H1 (cell line): Measurements from ENCODE around the gene MORF4L1. TPM values are rescaled to one million over a fixed set of nuclear protein-coding genes. Genes with fewer than 3 reads are reported as not detected.

Experiments used
- CTCF ChIA-PET: fragments of 300-600 bp; sonication (Branson Sonifier 250); formaldehyde crosslinking; loops from one replicate; lab custom pipeline; 2021; ENCODE audit not compliant: partially characterized antibody; lab: Charles Lee
- POLR2A ChIA-PET: fragments of 300-600 bp; sonication (Branson Sonifier 250); formaldehyde crosslinking; loops from one replicate; lab custom pipeline; 2021; ENCODE audit warnings: inconsistent platforms; ENCODE audit not compliant: partially characterized antibody; lab: Charles Lee
- DNase-seq, 2 experiments: peaks; one replicate each; pipeline versions ENCODE4 v3.0.0 to v3.0.0-alpha.2; 2010 to 2022; ENCODE audit warnings: low spot score in 2 of 2, low read depth in 1 of 2, mixed read lengths in 1 of 2
- FAIRE-seq: peaks from 2 replicates; lab custom pipeline; 2011; peaks lifted over from hg19 to GRCh38; lab: Jason Lieb, UNC
- H2AFZ ChIP-seq: 2 replicates; pipeline ENCODE4 v1.8.1; 2012; ENCODE audit warnings: low read length, inconsistent platforms
- H2AK5ac ChIP-seq: 2 replicates; pipeline ENCODE4 v1.6.1; 2013; ENCODE audit warnings: low read depth, low read length
- H2BK120ac ChIP-seq: replicated peaks from 2 replicates; pipeline ENCODE3; 2013; ENCODE audit warnings: low read depth, low read length, inconsistent platforms
- H2BK12ac ChIP-seq: 2 replicates; pipeline ENCODE4 v1.6.1; 2013; ENCODE audit warnings: low read depth, low read length
- H2BK15ac ChIP-seq: 2 replicates; pipeline ENCODE4 v1.6.1; 2013; ENCODE audit warnings: low read length
- H2BK20ac ChIP-seq: 2 replicates; pipeline ENCODE4 v1.6.1; 2013; ENCODE audit warnings: low read length
- H2BK5ac ChIP-seq: 2 replicates; pipeline ENCODE4 v1.6.1; 2013; ENCODE audit warnings: low read depth, low read length
- H3K14ac ChIP-seq: 2 replicates; pipeline ENCODE4 v1.6.1; 2013; ENCODE audit warnings: inconsistent platforms; ENCODE audit not compliant: insufficient read length
- H3K18ac ChIP-seq: 2 replicates; pipeline ENCODE4 v1.6.1; 2013; ENCODE audit warnings: low read length; ENCODE audit errors: extremely low read depth
- H3K23ac ChIP-seq: 2 replicates; pipeline ENCODE4 v1.6.1; 2013; ENCODE audit warnings: inconsistent platforms; ENCODE audit not compliant: insufficient read length
- H3K23me2 ChIP-seq: 2 replicates; pipeline ENCODE4 v1.6.1; 2013; ENCODE audit warnings: low read depth, low read length
- H3K27ac ChIP-seq: 2 replicates; pipeline ENCODE4 v1.6.1; 2011; ENCODE audit warnings: low read depth, low read length, inconsistent platforms
- H3K27me3 ChIP-seq, 4 experiments: replicated peaks in 1 of 4; 1 replicate in 1 of 4; 2 replicates in 3 of 4; pipeline versions ENCODE4 v1.6.1 to v1.8.1; 2011 to 2013; ENCODE audit warnings: low read length in 3 of 4, mild to moderate bottlenecking in 3 of 4, inconsistent platforms in 2 of 4, mixed read lengths in 2 of 4, moderate library complexity in 1 of 4; ENCODE audit not compliant: control insufficient read depth in 3 of 4, insufficient read depth in 3 of 4; ENCODE audit errors: extremely low read depth in 1 of 4
- H3K36me3 ChIP-seq, 4 experiments: 2 replicates each; pipeline versions ENCODE4 v1.6.1 to v1.8.1; 2011 to 2013; ENCODE audit warnings: mild to moderate bottlenecking in 4 of 4, low read length in 3 of 4, moderate library complexity in 2 of 4, control low read depth in 1 of 4, inconsistent platforms in 1 of 4; ENCODE audit not compliant: insufficient read depth in 4 of 4, control insufficient read depth in 2 of 4
- H3K4ac ChIP-seq: replicated peaks from 2 replicates; pipeline ENCODE3; 2013; ENCODE audit warnings: low read length, low read depth, mixed read lengths, inconsistent platforms; ENCODE audit not compliant: insufficient read length
- H3K4me1 ChIP-seq, 4 experiments: replicated peaks in 1 of 4; 1 replicate in 1 of 4; 2 replicates in 3 of 4; pipeline versions ENCODE4 v1.6.1 to v1.8.1; 2011 to 2013; ENCODE audit warnings: low read length in 3 of 4, inconsistent platforms in 2 of 4, mixed read lengths in 1 of 4; ENCODE audit not compliant: insufficient read depth in 4 of 4, control insufficient read depth in 3 of 4
- H3K4me2 ChIP-seq, 2 experiments: 2 replicates each; pipeline versions ENCODE4 v1.6.1 to v1.8.1; 2011 to 2013; ENCODE audit warnings: low read depth in 2 of 2, low read length in 2 of 2, control low read depth in 1 of 2, inconsistent platforms in 1 of 2, mild to moderate bottlenecking in 1 of 2; ENCODE audit not compliant: insufficient read depth in 1 of 2
- H3K4me3 ChIP-seq, 4 experiments: fragments of 200-600, 300-600 bp in 1 of 4; sonication (generic), shearing (Covaris generic), sonication (Bioruptor Twin) in 1 of 4; 2 replicates each; pipeline versions ENCODE4 v1.5.1 to v1.8.1; 2011 to 2016; ENCODE audit warnings: low read length in 4 of 4, low read depth in 3 of 4, control low read depth in 2 of 4, inconsistent platforms in 2 of 4, mild to moderate bottlenecking in 2 of 4, mixed read lengths in 1 of 4, moderate library complexity in 1 of 4; ENCODE audit not compliant: insufficient read depth in 2 of 4; ENCODE audit errors: extremely low read depth in 1 of 4
- H3K56ac ChIP-seq: replicated peaks from 2 replicates; pipeline ENCODE3; 2013; ENCODE audit warnings: low read depth, mild to moderate bottlenecking, mixed read lengths, low read length, inconsistent platforms; ENCODE audit not compliant: insufficient read length
- H3K79me1 ChIP-seq: 2 replicates; pipeline ENCODE4 v1.6.1; 2013; ENCODE audit warnings: low read depth, low read length, control low read depth
- H3K79me2 ChIP-seq, 2 experiments: 2 replicates each; pipeline versions ENCODE4 v1.6.1 to v1.8.1; 2012 to 2013; ENCODE audit warnings: low read length in 2 of 2, mild to moderate bottlenecking in 2 of 2, inconsistent platforms in 1 of 2; ENCODE audit not compliant: insufficient read depth in 2 of 2, control insufficient read depth in 1 of 2
- H3K9ac ChIP-seq, 4 experiments: replicated peaks in 1 of 4; 1 replicate in 1 of 4; 2 replicates in 3 of 4; pipeline versions ENCODE4 v1.6.1 to v1.8.1; 2011 to 2013; ENCODE audit warnings: low read depth in 3 of 4, low read length in 3 of 4, control low read depth in 2 of 4, mild to moderate bottlenecking in 2 of 4, moderate library complexity in 2 of 4, inconsistent platforms in 1 of 4; ENCODE audit errors: extremely low read depth in 1 of 4
- H3K9me3 ChIP-seq, 2 experiments: 2 replicates each; pipeline versions ENCODE4 v1.6.1 to v1.8.1; 2012 to 2013; ENCODE audit warnings: mild to moderate bottlenecking in 2 of 2, moderate library complexity in 2 of 2, control low read depth in 1 of 2, inconsistent platforms in 1 of 2, low read depth in 1 of 2, low read length in 1 of 2, mixed read lengths in 1 of 2; ENCODE audit not compliant: insufficient read depth in 2 of 2
- H4K20me1 ChIP-seq, 2 experiments: replicated peaks in 1 of 2; 2 replicates each; pipeline versions ENCODE3 to v1.8.1; 2011 to 2013; ENCODE audit warnings: inconsistent platforms in 2 of 2, low read length in 2 of 2, mild to moderate bottlenecking in 1 of 2; ENCODE audit not compliant: insufficient read depth in 2 of 2, control insufficient read depth in 1 of 2
- H4K5ac ChIP-seq: 2 replicates; pipeline ENCODE4 v1.6.1; 2013; ENCODE audit warnings: low read length, low read depth, mixed read lengths, inconsistent platforms; ENCODE audit not compliant: insufficient read length
- H4K8ac ChIP-seq: 2 replicates; pipeline ENCODE4 v1.8.0; 2013; ENCODE audit warnings: mild to moderate bottlenecking, moderate library complexity, low read length, inconsistent platforms; ENCODE audit not compliant: insufficient read depth; ENCODE audit errors: extremely low read depth
- H4K91ac ChIP-seq: replicated peaks from 2 replicates; pipeline ENCODE3; 2013; ENCODE audit warnings: low read length, mixed read lengths, inconsistent platforms; ENCODE audit not compliant: insufficient read length
- BACH1 ChIP-seq: IDR thresholded peaks from 2 replicates; pipeline ENCODE4 v1.6.1; 2012; ENCODE audit warnings: low read length, improper control_type of control experiment
- BRCA1 ChIP-seq: IDR thresholded peaks from 2 replicates; pipeline ENCODE4 v1.6.1; 2012; ENCODE audit warnings: low read depth, low read length, improper control_type of control experiment
- MAFK ChIP-seq: IDR thresholded peaks from 2 replicates; pipeline ENCODE4 v1.6.1; 2012; ENCODE audit warnings: low read depth, mild to moderate bottlenecking, improper control_type of control experiment, low read length
- ZNF274 ChIP-seq: IDR thresholded peaks from 2 replicates; pipeline ENCODE4 v1.7.0; 2012; ENCODE audit warnings: low read length, borderline replicate concordance; ENCODE audit errors: extremely low read depth
- WGBS, 2 experiments: shearing (Covaris generic) in 1 of 2; methylation state at CpG; one replicate each; pipeline versions ENCODE4 v1.1.6 to v1.1.7; 2013 to 2015; ENCODE audit warnings: low lambda C conversion rate in 2 of 2, mixed read lengths in 2 of 2, inconsistent platforms in 1 of 2, low coverage in 1 of 2, missing lambda C conversion rate in 1 of 2; ENCODE audit not compliant: insufficient replicate concordance in 2 of 2, insufficient coverage in 1 of 2, insufficient read length in 1 of 2; ENCODE audit errors: extremely low coverage in 1 of 2, missing lambda C conversion rate in 1 of 2; 5-methylcytosine and 5-hydroxymethylcytosine counted together
- polyA plus RNA-seq, 7 experiments: library from polyadenylated mRNA; depleted of rRNA in 3 of 7; stranded (reverse) in 5 of 7; unstranded in 2 of 7; fragments of >200 nt in 5 of 7; fragments of 200-250 nt in 2 of 7; gene quantifications; 1 replicate in 5 of 7; 2 replicates in 1 of 7; 4 replicates in 1 of 7; pipeline versions ENCODE4 v1.2.1 to v1.2.3, GENCODE V29; 2011 to 2013; ENCODE audit warnings: missing spikeins in 2 of 7, mixed read lengths in 2 of 7
- total RNA-seq: library from RNA; stranded (reverse); fragmentation: NEBNext Ultra II Directional; extraction: Animal tissue kit (Norgen Biotek cat#: 25700); gene quantifications from 2 replicates; pipeline ENCODE4 v1.2.1, GENCODE V29; 2021

Gene MORF4L1
- total and polyA plus RNA-seq, 2 of the 8 experiments (the other 6 are each of a cell fraction or from before 2014, with no cell fraction given), result 260 to 533 TPM

DNA sequence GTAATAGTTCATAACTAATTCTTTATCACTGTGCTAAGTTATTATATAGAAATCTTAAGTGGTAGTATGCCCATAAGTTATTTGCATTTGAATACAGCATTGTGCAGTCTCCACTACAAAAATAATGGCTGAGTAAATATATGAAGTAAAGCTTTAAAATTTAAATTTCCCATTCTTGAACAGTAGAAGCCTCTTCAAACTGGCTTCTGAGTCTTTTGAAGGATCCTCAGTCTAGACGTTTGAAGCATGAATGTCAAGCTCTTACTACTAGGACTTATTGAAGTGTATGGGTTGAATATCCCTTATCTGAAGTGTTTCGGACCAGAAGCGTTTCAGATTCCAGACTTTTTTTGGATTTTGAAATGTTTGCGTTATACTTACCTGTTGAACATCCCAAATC is 16.3 kb downstream of the MORF4L1 start:
- peaks cover 35 to 98% (median 72%) of the 10 kb centered on the region in 4 experiments for H3K36me3 ChIP-seq
- H3K4me2 ChIP-seq, result no peak overlapping the region
- no peak overlapping the region for H2BK15ac ChIP-seq
- peaks cover 8 to 17% of the 10 kb centered on the region in 2 experiments for H4K20me1 ChIP-seq
- H3K23me2 ChIP-seq, result no peaks in the 10 kb centered on the region
- no peak overlapping the region for H3K4me3 ChIP-seq
- FAIRE-seq (no peak), DNase-seq (no peak)
- no peak overlapping the region for H2BK20ac ChIP-seq
- H3K4me1 ChIP-seq, result no peaks in the 10 kb centered on the region
- H3K79me2 ChIP-seq, result peaks cover 4 to 95% of the 10 kb centered on the region in 2 experiments
- no peak overlapping the region for H2BK120ac ChIP-seq
- no peak overlapping the region for H3K27ac ChIP-seq
- no peaks in the 10 kb centered on the region for H3K9me3 ChIP-seq
- H3K79me1 ChIP-seq, result no peaks in the 10 kb centered on the region
- 84% methylated on average over 4 of the region's 4 CpGs; no CpG with 5 or more reads in 1 of the 2 experiments for WGBS, 2 experiments
- no peaks in the 10 kb centered on the region for H3K27me3 ChIP-seq
- no peak overlapping the region for H3K4ac ChIP-seq
- no peak overlapping the region for H2AFZ ChIP-seq
- no peak overlapping the region for H3K14ac ChIP-seq
- no peak overlapping the region for H3K23ac ChIP-seq
- no peak overlapping the region for H3K18ac ChIP-seq
- POLR2A ChIA-PET, result interaction anchor here (1.8 kb wide), 1 partner anchor 17 kb away, joined by 5 read pairs; the partner anchor contains the start of gene MORF4L1
- CTCF ChIA-PET, result interaction anchor here (0.6 to 5.3 kb wide), 3 partner anchors 9 to 19 kb away, joined by 3 to 34 read pairs (median 4); no protein-coding TSS in a partner anchor
- H4K8ac ChIP-seq, result no peak overlapping the region
- no peak overlapping the region for H2BK5ac ChIP-seq
- no peak overlapping the region for H3K9ac ChIP-seq
- no peak overlapping the region for H3K56ac ChIP-seq
- no peak overlapping the region for H2BK12ac ChIP-seq
- no peak overlapping the region for H4K5ac ChIP-seq
- H2AK5ac ChIP-seq, result no peak overlapping the region
- H4K91ac ChIP-seq, result no peak overlapping the region
- TF ChIP-seq BRCA1, result no peak
- TF ChIP-seq ZNF274, result no peak
- no peak for TF ChIP-seq MAFK
- TF ChIP-seq BACH1, result no peak
